ENCODE data around the gene MGMT. TPM values are rescaled to one million over a fixed set of nuclear protein-coding genes. Genes with fewer than 3 reads are reported as not detected.

Gene MGMT
- total and polyA plus RNA-seq, 2 experiments from 2014 or later = 19.3 to 21.9 TPM

DNA sequence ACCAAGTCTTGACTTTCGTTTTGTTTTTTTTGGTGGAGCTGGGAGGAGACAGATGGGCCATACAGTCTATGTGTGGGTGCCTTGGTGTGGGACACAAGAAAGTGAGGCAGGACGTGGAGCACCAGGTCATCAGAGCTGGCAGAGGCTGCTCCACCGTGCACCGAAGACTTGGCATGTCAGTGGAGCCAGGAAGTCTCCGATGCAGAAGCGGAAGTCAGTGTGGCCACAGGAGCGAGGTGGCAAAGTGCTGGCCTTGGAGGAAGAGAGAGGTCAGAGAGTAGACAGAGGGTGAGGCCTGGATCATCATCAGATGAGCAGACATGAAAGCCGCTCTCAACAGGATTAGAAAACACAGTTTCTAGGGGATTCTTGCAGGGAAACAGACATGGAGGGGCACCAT lies 116.8 kb downstream of the MGMT start:
- Histone ChIP-seq H3K36me3 (ENCODE audit: insufficient read depth) (peaks cover 15% of the 10 kb centered on the region), H2AFZ (no peak overlapping the region), H3K4me2 (no peak overlapping the region), H3K4me3 (no peak overlapping the region), H3K27ac (ENCODE audit: low read depth) (no peak overlapping the region), H3F3A (replicated peaks; ENCODE audit: low read depth) (no peaks in the 10 kb centered on the region), H3K79me2 (replicated peaks; ENCODE audit: insufficient read depth) (no peaks in the 10 kb centered on the region), H3K4me1 (ENCODE audit: insufficient read depth) (no peaks in the 10 kb centered on the region), H4K20me1 (replicated peaks; ENCODE audit: insufficient read depth) (no peaks in the 10 kb centered on the region), H3K9me2 (ENCODE audit: insufficient read depth) (no peaks in the 10 kb centered on the region), H3K27me3 (ENCODE audit: insufficient read depth) (no peaks in the 10 kb centered on the region)
- DNase-seq (ENCODE audit: low spot score) = no peak
- Mint-ChIP-seq H3K9me3 (peaks cover 34% of the 10 kb centered on the region), H3K4me3 (no peak overlapping the region), H3K36me3 (ENCODE audit: low read depth) (peaks cover 35% of the 10 kb centered on the region), H3K27ac (no peak overlapping the region; the same call in 1 of the 2 replicates), H3K4me1 (peaks cover 20% of the 10 kb centered on the region), H3K27me3 (ENCODE audit: insufficient read depth, low read depth, poor library complexity) (no peaks in the 10 kb centered on the region)
- ATAC-seq = no peak
- TF ChIP-seq, protein P1, sequence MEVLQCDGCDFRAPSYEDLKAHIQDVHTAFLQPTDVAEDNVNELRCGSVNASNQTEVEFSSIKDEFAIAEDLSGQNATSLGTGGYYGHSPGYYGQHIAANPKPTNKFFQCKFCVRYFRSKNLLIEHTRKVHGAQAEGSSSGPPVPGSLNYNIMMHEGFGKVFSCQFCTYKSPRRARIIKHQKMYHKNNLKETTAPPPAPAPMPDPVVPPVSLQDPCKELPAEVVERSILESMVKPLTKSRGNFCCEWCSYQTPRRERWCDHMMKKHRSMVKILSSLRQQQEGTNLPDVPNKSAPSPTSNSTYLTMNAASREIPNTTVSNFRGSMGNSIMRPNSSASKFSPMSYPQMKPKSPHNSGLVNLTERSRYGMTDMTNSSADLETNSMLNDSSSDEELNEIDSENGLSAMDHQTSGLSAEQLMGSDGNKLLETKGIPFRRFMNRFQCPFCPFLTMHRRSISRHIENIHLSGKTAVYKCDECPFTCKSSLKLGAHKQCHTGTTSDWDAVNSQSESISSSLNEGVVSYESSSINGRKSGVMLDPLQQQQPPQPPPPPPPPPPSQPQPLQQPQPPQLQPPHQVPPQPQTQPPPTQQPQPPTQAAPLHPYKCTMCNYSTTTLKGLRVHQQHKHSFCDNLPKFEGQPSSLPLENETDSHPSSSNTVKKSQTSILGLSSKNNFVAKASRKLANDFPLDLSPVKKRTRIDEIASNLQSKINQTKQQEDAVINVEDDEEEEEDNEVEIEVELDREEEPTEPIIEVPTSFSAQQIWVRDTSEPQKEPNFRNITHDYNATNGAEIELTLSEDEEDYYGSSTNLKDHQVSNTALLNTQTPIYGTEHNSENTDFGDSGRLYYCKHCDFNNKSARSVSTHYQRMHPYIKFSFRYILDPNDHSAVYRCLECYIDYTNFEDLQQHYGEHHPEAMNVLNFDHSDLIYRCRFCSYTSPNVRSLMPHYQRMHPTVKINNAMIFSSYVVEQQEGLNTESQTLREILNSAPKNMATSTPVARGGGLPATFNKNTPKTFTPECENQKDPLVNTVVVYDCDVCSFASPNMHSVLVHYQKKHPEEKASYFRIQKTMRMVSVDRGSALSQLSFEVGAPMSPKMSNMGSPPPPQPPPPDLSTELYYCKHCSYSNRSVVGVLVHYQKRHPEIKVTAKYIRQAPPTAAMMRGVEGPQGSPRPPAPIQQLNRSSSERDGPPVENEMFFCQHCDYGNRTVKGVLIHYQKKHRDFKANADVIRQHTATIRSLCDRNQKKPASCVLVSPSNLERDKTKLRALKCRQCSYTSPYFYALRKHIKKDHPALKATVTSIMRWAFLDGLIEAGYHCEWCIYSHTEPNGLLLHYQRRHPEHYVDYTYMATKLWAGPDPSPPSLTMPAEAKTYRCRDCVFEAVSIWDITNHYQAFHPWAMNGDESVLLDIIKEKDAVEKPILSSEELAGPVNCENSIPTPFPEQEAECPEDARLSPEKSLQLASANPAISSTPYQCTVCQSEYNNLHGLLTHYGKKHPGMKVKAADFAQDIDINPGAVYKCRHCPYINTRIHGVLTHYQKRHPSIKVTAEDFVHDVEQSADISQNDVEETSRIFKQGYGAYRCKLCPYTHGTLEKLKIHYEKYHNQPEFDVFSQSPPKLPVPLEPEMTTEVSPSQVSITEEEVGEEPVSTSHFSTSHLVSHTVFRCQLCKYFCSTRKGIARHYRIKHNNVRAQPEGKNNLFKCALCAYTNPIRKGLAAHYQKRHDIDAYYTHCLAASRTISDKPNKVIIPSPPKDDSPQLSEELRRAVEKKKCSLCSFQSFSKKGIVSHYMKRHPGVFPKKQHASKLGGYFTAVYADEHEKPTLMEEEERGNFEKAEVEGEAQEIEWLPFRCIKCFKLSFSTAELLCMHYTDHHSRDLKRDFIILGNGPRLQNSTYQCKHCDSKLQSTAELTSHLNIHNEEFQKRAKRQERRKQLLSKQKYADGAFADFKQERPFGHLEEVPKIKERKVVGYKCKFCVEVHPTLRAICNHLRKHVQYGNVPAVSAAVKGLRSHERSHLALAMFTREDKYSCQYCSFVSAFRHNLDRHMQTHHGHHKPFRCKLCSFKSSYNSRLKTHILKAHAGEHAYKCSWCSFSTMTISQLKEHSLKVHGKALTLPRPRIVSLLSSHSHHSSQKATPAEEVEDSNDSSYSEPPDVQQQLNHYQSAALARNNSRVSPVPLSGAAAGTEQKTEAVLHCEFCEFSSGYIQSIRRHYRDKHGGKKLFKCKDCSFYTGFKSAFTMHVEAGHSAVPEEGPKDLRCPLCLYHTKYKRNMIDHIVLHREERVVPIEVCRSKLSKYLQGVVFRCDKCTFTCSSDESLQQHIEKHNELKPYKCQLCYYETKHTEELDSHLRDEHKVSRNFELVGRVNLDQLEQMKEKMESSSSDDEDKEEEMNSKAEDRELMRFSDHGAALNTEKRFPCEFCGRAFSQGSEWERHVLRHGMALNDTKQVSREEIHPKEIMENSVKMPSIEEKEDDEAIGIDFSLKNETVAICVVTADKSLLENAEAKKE (CRISPR knock-in tag; IDR thresholded peaks at IDR 0.05) = no peak
- TF ChIP-seq STAT1 (IDR thresholded peaks at IDR 0.05; ENCODE audit: unreplicated experiment) (no peak), EZH2phosphoT487 (IDR thresholded peaks at IDR 0.05; ENCODE audit: unreplicated experiment) (no peak), JUNB (IDR thresholded peaks at IDR 0.05; ENCODE audit: unreplicated experiment) (no peak), CREB1 (CRISPR knock-in tag; IDR thresholded peaks at IDR 0.05; ENCODE audit: low read depth) (no peak), ZNF331 (CRISPR knock-in tag; IDR thresholded peaks at IDR 0.05; ENCODE audit: low read depth) (no peak), ZNF114 (CRISPR knock-in tag; IDR thresholded peaks at IDR 0.05) (no peak), POLR2AphosphoS5 (IDR thresholded peaks at IDR 0.05; ENCODE audit: low read depth) (no peak), EZH2 (IDR thresholded peaks at IDR 0.05; ENCODE audit: low read depth, unreplicated experiment) (no peak), NANOG (IDR thresholded peaks at IDR 0.05; ENCODE audit: borderline replicate concordance) (no peak)
- TF ChIP-seq, protein P2, sequence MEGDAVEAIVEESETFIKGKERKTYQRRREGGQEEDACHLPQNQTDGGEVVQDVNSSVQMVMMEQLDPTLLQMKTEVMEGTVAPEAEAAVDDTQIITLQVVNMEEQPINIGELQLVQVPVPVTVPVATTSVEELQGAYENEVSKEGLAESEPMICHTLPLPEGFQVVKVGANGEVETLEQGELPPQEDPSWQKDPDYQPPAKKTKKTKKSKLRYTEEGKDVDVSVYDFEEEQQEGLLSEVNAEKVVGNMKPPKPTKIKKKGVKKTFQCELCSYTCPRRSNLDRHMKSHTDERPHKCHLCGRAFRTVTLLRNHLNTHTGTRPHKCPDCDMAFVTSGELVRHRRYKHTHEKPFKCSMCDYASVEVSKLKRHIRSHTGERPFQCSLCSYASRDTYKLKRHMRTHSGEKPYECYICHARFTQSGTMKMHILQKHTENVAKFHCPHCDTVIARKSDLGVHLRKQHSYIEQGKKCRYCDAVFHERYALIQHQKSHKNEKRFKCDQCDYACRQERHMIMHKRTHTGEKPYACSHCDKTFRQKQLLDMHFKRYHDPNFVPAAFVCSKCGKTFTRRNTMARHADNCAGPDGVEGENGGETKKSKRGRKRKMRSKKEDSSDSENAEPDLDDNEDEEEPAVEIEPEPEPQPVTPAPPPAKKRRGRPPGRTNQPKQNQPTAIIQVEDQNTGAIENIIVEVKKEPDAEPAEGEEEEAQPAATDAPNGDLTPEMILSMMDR (conservative IDR thresholded peaks at IDR 0.05; ENCODE audit: low read depth in 2 of 2) = no peak
- TF ChIP-seq, protein P3, sequence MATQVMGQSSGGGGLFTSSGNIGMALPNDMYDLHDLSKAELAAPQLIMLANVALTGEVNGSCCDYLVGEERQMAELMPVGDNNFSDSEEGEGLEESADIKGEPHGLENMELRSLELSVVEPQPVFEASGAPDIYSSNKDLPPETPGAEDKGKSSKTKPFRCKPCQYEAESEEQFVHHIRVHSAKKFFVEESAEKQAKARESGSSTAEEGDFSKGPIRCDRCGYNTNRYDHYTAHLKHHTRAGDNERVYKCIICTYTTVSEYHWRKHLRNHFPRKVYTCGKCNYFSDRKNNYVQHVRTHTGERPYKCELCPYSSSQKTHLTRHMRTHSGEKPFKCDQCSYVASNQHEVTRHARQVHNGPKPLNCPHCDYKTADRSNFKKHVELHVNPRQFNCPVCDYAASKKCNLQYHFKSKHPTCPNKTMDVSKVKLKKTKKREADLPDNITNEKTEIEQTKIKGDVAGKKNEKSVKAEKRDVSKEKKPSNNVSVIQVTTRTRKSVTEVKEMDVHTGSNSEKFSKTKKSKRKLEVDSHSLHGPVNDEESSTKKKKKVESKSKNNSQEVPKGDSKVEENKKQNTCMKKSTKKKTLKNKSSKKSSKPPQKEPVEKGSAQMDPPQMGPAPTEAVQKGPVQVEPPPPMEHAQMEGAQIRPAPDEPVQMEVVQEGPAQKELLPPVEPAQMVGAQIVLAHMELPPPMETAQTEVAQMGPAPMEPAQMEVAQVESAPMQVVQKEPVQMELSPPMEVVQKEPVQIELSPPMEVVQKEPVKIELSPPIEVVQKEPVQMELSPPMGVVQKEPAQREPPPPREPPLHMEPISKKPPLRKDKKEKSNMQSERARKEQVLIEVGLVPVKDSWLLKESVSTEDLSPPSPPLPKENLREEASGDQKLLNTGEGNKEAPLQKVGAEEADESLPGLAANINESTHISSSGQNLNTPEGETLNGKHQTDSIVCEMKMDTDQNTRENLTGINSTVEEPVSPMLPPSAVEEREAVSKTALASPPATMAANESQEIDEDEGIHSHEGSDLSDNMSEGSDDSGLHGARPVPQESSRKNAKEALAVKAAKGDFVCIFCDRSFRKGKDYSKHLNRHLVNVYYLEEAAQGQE (IDR thresholded peaks at IDR 0.05; ENCODE audit: unreplicated experiment) = no peak
